CD4-positive, alpha-beta T cell treated with Interleukin-1 beta for 1 hour (primary cell): ENCODE measurements around the gene MARCHF10.
"Not testable (repeated sequence)": the region's sequence is repeated elsewhere in the genome, so short reads cannot be mapped to it uniquely, and the experiment has no call there.

Experiments
- DNase-seq, 2 donors: peaks; one replicate each; pipeline ENCODE4 v3.0.0-alpha.2; 2020 to 2022

The MARCHF10 gene

GRCh38 chr17:62693616-62694409, 114.3 kb downstream of the MARCHF10 start:
- no peak for DNase-seq

- no peak for DNase-seq
Measured at GRCh38 chr17:62692721-62693431, 115.2 kb downstream of the MARCHF10 start.

GRCh38 chr17:62692159-62692651, 115.9 kb downstream of the MARCHF10 start:
- DNase-seq: no peak

- DNase-seq: not testable (repeated sequence)
Measured at GRCh38 chr17:62691589-62691915, 116.6 kb downstream of the MARCHF10 start.

GRCh38 chr17:62690168-62690897, 117.8 kb downstream of the MARCHF10 start:
- DNase-seq: no peak

GRCh38 chr17:62689441-62690167, 118.5 kb downstream of the MARCHF10 start:
- DNase-seq: no peak

GRCh38 chr17:62688398-62689160, 119.5 kb downstream of the MARCHF10 start:
- DNase-seq: no peak

- DNase-seq: no peak
Measured at GRCh38 chr17:62687997-62688396, 120.1 kb downstream of the MARCHF10 start.

- DNase-seq: no peak
Measured at GRCh38 chr17:62684179-62684578, 123.9 kb downstream of the MARCHF10 start.

- DNase-seq: no peak
Measured at GRCh38 chr17:62681939-62682381, 126.2 kb downstream of the MARCHF10 start.

- DNase-seq: no peak
Measured at GRCh38 chr17:62681061-62681938, 126.8 kb downstream of the MARCHF10 start.

- DNase-seq: no peak
Measured at GRCh38 chr17:62680541-62681052, 127.5 kb downstream of the MARCHF10 start.

- DNase-seq: no peak
Measured at GRCh38 chr17:62679866-62680377, 128.2 kb downstream of the MARCHF10 start.

- DNase-seq: no peak
Measured at GRCh38 chr17:62678214-62678919, 129.7 kb downstream of the MARCHF10 start.

GRCh38 chr17:62676952-62677596, 131.0 kb downstream of the MARCHF10 start:
- DNase-seq: no peak

- no peak for DNase-seq
Measured at GRCh38 chr17:62676231-62676943, 131.7 kb downstream of the MARCHF10 start.

- DNase-seq: no peak
Measured at GRCh38 chr17:62675701-62676100, 132.4 kb downstream of the MARCHF10 start.

GRCh38 chr17:62675260-62675659, 132.9 kb downstream of the MARCHF10 start:
- DNase-seq: no peak

GRCh38 chr17:62674841-62675240, 133.3 kb downstream of the MARCHF10 start:
- DNase-seq: no peak
